HUDEP-2 (cell line): ENCODE results near the gene TMEM182.

Source experiments
- DNase-seq, 76 experiments: peaks; one replicate each; lab custom pipeline; 2025; ENCODE audit not compliant: unreplicated experiment in 76 of 76; lab: John Stamatoyannopoulos, UW

Gene TMEM182

GRCh38 chr2:102765061-102765460, 3.2 kb downstream of the TMEM182 start:
- no peak for DNase-seq

GRCh38 chr2:102768253-102768652, 6.4 kb downstream of the TMEM182 start:
- DNase-seq, result no peak

- no peak for DNase-seq
Measured at GRCh38 chr2:102768892-102769291, 7.1 kb downstream of the TMEM182 start.

- no peak for DNase-seq
Measured at GRCh38 chr2:102770506-102770905, 8.7 kb downstream of the TMEM182 start.

GRCh38 chr2:102771114-102771513, 9.3 kb downstream of the TMEM182 start:
- DNase-seq, result no peak

GRCh38 chr2:102772659-102773058, 10.8 kb downstream of the TMEM182 start:
- no peak for DNase-seq

- no peak for DNase-seq
Measured at GRCh38 chr2:102773149-102773705, 11.4 kb downstream of the TMEM182 start.

GRCh38 chr2:102778260-102778659, 16.4 kb downstream of the TMEM182 start:
- DNase-seq, result no peak

GRCh38 chr2:102780467-102780866, 18.6 kb downstream of the TMEM182 start:
- no peak for DNase-seq

GRCh38 chr2:102782187-102782586, 20.4 kb downstream of the TMEM182 start:
- DNase-seq, result no peak

GRCh38 chr2:102782933-102783332, 21.1 kb downstream of the TMEM182 start:
- DNase-seq, result no peak

GRCh38 chr2:102783506-102784183, 21.8 kb downstream of the TMEM182 start:
- no peak for DNase-seq

GRCh38 chr2:102784940-102785339, 23.1 kb downstream of the TMEM182 start:
- no peak for DNase-seq

- no peak for DNase-seq
Measured at GRCh38 chr2:102788216-102788884, 26.5 kb downstream of the TMEM182 start.

GRCh38 chr2:102788885-102789260, 27.0 kb downstream of the TMEM182 start:
- no peak for DNase-seq

GRCh38 chr2:102789349-102790090, 27.7 kb downstream of the TMEM182 start:
- no peak for DNase-seq

- no peak for DNase-seq
Measured at GRCh38 chr2:102790091-102790455, 28.2 kb downstream of the TMEM182 start.

- DNase-seq, result no peak
Measured at GRCh38 chr2:102792568-102793208, 30.9 kb downstream of the TMEM182 start.

GRCh38 chr2:102795641-102796040, 33.8 kb downstream of the TMEM182 start:
- DNase-seq, result no peak

GRCh38 chr2:102796337-102796736, 34.5 kb downstream of the TMEM182 start:
- no peak for DNase-seq

- DNase-seq, result no peak
Measured at GRCh38 chr2:102797486-102797885, 35.7 kb downstream of the TMEM182 start.
